Prostate gland (tissue), 2 donors: ENCODE data around the gene XRCC1. TPM values are rescaled to one million over a fixed set of nuclear protein-coding genes. Genes with fewer than 3 reads are reported as not detected.

Experiments used
- DNase-seq: peaks from one replicate; pipeline ENCODE4 v3.0.0-alpha.2; 2019; ENCODE audit warnings: low spot score
- H3K27ac ChIP-seq, 2 donors: fragments of 200-600 bp; sonication (generic); 2 replicates each; pipeline ENCODE4 v1.5.1; 2017 to 2019
- H3K27me3 ChIP-seq: fragments of 200-600 bp; sonication (generic); replicated peaks from 2 replicates; pipeline ENCODE4 v1.5.1; 2019; ENCODE audit not compliant: insufficient read depth
- H3K36me3 ChIP-seq, 2 donors: fragments of 200-600 bp; sonication (generic); 1 replicate in 1 of 2; 2 replicates in 1 of 2; pipeline versions ENCODE4 v1.5.1 to v1.8.1; 2017 to 2019
- H3K4me1 ChIP-seq: fragments of 200-600 bp; sonication (generic); replicated peaks from 2 replicates; pipeline ENCODE4 v1.5.1; 2019
- H3K4me3 ChIP-seq, 2 donors: fragments of 200-600 bp; sonication (generic); 2 replicates each; pipeline ENCODE4 v1.5.1; 2017 to 2019
- H3K9me3 ChIP-seq: fragments of 200-600 bp; sonication (generic); 2 replicates; pipeline ENCODE4 v1.5.1; 2017
- CTCF ChIP-seq, 4 experiments: fragments of 200-600 bp in 2 of 4; fragments of 450-650 bp in 2 of 4; sonication (generic) in 2 of 4; IDR thresholded peaks; 1 replicate in 3 of 4; 2 replicates in 1 of 4; pipeline ENCODE4 v1.5.1; 2016 to 2019; ENCODE audit warnings: antibody characterized with exemption in 4 of 4, mild to moderate bottlenecking in 2 of 4, moderate library complexity in 2 of 4
- POLR2A ChIP-seq: fragments of 450-650 bp; IDR thresholded peaks from one replicate; pipeline ENCODE4 v1.6.1; 2016; ENCODE audit warnings: antibody characterized with exemption, mild to moderate bottlenecking
- POLR2AphosphoS5 ChIP-seq: sonication (generic); formaldehyde crosslinking; IDR thresholded peaks from one replicate; pipeline ENCODE4 v1.6.1; 2017; ENCODE audit warnings: antibody characterized with exemption
- WGBS: methylation state at CpG from one replicate; pipeline ENCODE4 v1.1.5; 2018; 5-methylcytosine and 5-hydroxymethylcytosine counted together
- intact Hi-C: fragments of 100-400 bp; cut with DNase I; formaldehyde crosslinking; loops from one replicate; pipeline ENCODE4 v1.14.2; 2022
- total RNA-seq, 2 donors: library from RNA; depleted of rRNA; stranded (reverse); fragments of >200 nt; gene quantifications; one replicate each; pipeline ENCODE4 v1.1.0, GENCODE V29; 2016

The XRCC1 gene
- total RNA-seq, 2 donors from 2014 or later: 25.8 to 52.5 TPM

DNA sequence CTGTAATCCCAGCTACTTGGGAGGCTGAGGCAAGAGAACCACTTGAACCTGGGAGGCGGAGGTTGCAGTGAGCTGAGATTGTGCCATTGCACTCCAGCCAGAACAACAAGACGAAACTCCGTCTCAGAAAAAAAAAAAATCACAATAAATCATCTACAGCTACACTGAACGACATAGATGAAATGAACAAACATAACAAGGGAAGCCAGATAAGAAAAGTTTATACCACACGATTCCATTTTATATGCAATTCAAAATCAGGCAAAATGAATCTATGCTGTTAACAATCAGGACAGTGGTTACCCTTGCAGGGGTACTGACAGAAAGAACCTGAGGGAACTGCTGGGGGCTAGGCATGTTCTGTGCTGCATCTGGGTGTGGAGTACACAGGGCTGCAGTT lies 5.7 kb downstream of the XRCC1 start:
- H3K9me3 ChIP-seq: no peaks in the 10 kb centered on the region
- no peak overlapping the region for H3K4me3 ChIP-seq
- TF ChIP-seq CTCF (IDR thresholded peaks at IDR 0.05) (no peak), POLR2A (no peak), POLR2AphosphoS5 (no peak)
- no peaks in the 10 kb centered on the region for H3K27me3 ChIP-seq
- no peak overlapping the region for H3K27ac ChIP-seq
- H3K36me3 ChIP-seq: no peaks in the 10 kb centered on the region
- no peak for DNase-seq
- H3K4me1 ChIP-seq: no peaks in the 10 kb centered on the region
- intact Hi-C loops: no loop called here
- 82% methylated on average over 5 of the region's 5 CpGs for WGBS

GRCh38 chr19:43564800-43565199 lies 10.5 kb downstream of the XRCC1 start:
- no peak for TF ChIP-seq POLR2AphosphoS5
- no peak for TF ChIP-seq CTCF (IDR thresholded peaks at IDR 0.05)
- no peak for TF ChIP-seq POLR2A
- intact Hi-C loops: no loop called here
- Histone ChIP-seq H3K9me3 (no peaks in the 10 kb centered on the region), H3K27me3 (no peaks in the 10 kb centered on the region), H3K4me1 (no peaks in the 10 kb centered on the region), H3K4me3 (no peak overlapping the region), H3K27ac (no peak overlapping the region), H3K36me3 (no peaks in the 10 kb centered on the region)
- DNase-seq: no peak
- WGBS: 60% methylated on average over 9 of the region's 9 CpGs

DNA sequence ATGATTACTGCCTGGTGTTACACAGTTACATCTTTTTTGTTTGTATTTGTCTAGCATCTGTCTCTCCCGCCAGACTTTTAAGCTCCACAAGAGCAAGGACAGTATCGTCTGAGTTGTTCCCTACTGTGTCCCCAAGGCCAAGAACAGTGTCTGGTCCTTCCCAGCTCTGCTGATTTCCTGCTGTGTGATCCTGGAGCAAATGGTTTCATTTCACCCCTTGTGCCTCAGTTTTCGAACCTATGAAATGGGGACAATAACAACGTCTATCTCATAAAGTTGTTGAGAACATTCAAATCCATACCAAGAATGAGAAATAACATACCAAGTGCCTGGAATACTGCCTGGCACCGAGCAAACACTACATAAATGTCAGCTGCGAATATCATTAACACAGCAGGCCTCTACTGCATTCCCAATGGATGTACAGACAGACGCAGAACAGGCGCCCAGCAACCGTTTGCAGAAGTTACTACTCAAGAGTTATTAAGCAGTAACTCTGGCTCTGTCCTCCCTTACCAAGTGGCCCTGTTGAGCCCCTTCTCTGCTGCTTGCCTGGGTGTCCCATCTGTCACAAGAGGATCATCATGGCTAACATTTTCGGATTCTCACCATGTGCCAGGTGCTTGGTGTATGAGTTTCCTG lies 11.4 kb downstream of the XRCC1 start:
- no peak for DNase-seq
- H3K4me1 ChIP-seq: no peaks in the 10 kb centered on the region
- intact Hi-C loops: no loop called here
- H3K27ac ChIP-seq: no peak overlapping the region
- H3K27me3 ChIP-seq: no peaks in the 10 kb centered on the region
- no peak overlapping the region for H3K4me3 ChIP-seq
- H3K9me3 ChIP-seq: no peaks in the 10 kb centered on the region
- H3K36me3 ChIP-seq: no peaks in the 10 kb centered on the region
- WGBS: 93% methylated on average over 10 of the region's 10 CpGs
- no peak for TF ChIP-seq CTCF (IDR thresholded peaks at IDR 0.05)
- no peak for TF ChIP-seq POLR2AphosphoS5

DNA sequence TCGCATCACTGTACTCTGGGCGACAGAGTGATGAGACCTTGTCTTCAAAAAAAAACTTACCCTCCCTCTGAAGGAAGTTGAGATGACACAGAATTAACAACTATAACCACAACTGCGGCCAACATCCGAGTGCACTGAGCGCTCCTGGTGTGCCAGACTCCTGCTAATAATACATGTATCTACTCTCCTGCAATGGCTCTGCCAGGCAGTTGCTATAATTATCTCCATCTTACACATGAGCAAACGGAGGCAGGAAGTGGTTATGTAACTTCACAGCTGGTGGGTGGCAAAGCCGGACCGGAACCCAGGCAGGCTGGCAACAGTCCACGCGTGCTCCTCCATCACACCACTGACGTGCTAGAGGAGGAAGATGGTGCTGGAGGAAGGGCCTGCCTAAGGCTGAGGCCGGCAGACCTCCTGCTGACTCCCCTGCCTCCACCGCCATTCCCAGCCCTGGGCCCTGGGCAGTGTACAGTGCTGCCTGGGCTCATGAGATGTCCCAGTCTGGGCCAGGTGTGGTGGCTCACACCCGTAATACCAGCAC lies 12.6 kb downstream of the XRCC1 start:
- intact Hi-C loops: no loop called here
- Histone ChIP-seq H3K27me3 (no peaks in the 10 kb centered on the region), H3K4me1 (no peaks in the 10 kb centered on the region), H3K36me3 (no peaks in the 10 kb centered on the region), H3K4me3 (no peak overlapping the region), H3K9me3 (no peaks in the 10 kb centered on the region), H3K27ac (no peak overlapping the region)
- WGBS: 67% methylated on average over 14 of the region's 14 CpGs
- no peak for TF ChIP-seq POLR2AphosphoS5
- no peak for TF ChIP-seq CTCF (IDR thresholded peaks at IDR 0.05)
- no peak for TF ChIP-seq POLR2A
- DNase-seq: no peak

DNA sequence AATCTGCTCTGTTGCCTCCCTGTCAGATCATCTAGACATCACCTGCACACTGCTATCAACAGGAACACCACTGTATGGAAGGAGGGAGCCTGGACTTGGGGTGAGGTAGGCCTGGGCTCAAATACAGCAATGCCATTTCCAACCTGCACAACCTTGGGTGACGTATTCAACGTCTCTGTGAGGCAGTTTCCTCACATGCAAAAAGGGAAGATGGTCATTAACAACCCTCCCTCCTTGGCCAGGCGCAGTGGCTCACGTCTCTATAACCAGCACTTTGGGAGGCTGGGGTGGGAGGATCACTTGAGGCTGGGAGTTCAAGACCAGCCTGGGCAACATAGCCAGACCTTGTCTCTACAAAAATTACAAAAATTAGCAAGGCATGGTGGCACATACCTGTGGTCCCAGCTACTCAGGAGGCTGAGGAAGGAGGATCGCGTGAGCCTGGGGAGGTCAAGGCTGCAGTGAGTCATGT lies 13.1 kb downstream of the XRCC1 start:
- WGBS: 79% methylated on average over 6 of the region's 6 CpGs
- no peaks in the 10 kb centered on the region for H3K9me3 ChIP-seq

More for the DNA sequence above, 13.1 kb downstream of the XRCC1 start:
- DNase-seq: no peak
- H3K4me1 ChIP-seq: no peaks in the 10 kb centered on the region
- intact Hi-C loops: no loop called here
- TF ChIP-seq POLR2AphosphoS5 (no peak), CTCF (IDR thresholded peaks at IDR 0.05) (no peak), POLR2A (no peak)
- no peak overlapping the region for H3K27ac ChIP-seq
- H3K4me3 ChIP-seq: no peak overlapping the region
- no peaks in the 10 kb centered on the region for H3K36me3 ChIP-seq
- H3K27me3 ChIP-seq: no peaks in the 10 kb centered on the region
